Loucy (cell line): ENCODE results near the gene ZDHHC14.

Experiments
- H2AFZ ChIP-seq: fragments of 200-600 bp; sonication (generic); 2 replicates; pipeline ENCODE4 v1.6.0; 2016; ENCODE audit warnings: antibody characterized with exemption, mild to moderate bottlenecking, low read length, moderate library complexity
- H3F3A ChIP-seq: fragments of 200-600 bp; 2 replicates; pipeline ENCODE4 v1.6.0; 2016; ENCODE audit warnings: antibody characterized with exemption, low read depth, mild to moderate bottlenecking
- H3K27me3 ChIP-seq: fragments of 200-600 bp; sonication (generic); 2 replicates; pipeline ENCODE4 v1.6.1; 2014; ENCODE audit warnings: low read length, mild to moderate bottlenecking; ENCODE audit not compliant: insufficient read depth, poor library complexity, severe bottlenecking
- H3K36me3 ChIP-seq: fragments of 200-600 bp; sonication (generic); 2 replicates; pipeline ENCODE4 v1.6.1; 2016; ENCODE audit warnings: low read length; ENCODE audit not compliant: insufficient read depth
- H3K4me1 ChIP-seq: fragments of 200-600 bp; sonication (generic); 2 replicates; pipeline ENCODE4 v1.5.1; 2014; ENCODE audit warnings: low read length, mild to moderate bottlenecking; ENCODE audit not compliant: insufficient read depth, poor library complexity, severe bottlenecking
- H3K4me2 ChIP-seq: fragments of 200-600 bp; sonication (generic); 2 replicates; pipeline ENCODE4 v1.6.0; 2014; ENCODE audit warnings: antibody characterized with exemption, low read length, low read depth, mild to moderate bottlenecking; ENCODE audit not compliant: poor library complexity, severe bottlenecking
- H3K4me3 ChIP-seq: fragments of 200-600 bp; sonication (generic); 2 replicates; pipeline ENCODE4 v1.5.1; 2014; ENCODE audit warnings: low read length, mild to moderate bottlenecking, mixed read lengths; ENCODE audit not compliant: poor library complexity, severe bottlenecking
- H3K79me2 ChIP-seq: fragments of 200-600 bp; sonication (generic); 2 replicates; pipeline ENCODE4 v1.6.1; 2014; ENCODE audit warnings: low read length; ENCODE audit not compliant: insufficient read depth
- H3K9ac ChIP-seq: fragments of 200-600 bp; sonication (generic); 2 replicates; pipeline ENCODE4 v1.6.0; 2014; ENCODE audit warnings: mild to moderate bottlenecking, low read depth, low read length, moderate library complexity; ENCODE audit not compliant: poor library complexity, severe bottlenecking
- H3K9me2 ChIP-seq: fragments of 200-600 bp; sonication (generic); replicated peaks from 2 replicates; pipeline ENCODE4 v1.6.1; 2016; ENCODE audit warnings: low read depth, low read length, mixed read lengths
- H3K9me3 ChIP-seq: fragments of 200-600 bp; sonication (generic); 2 replicates; pipeline ENCODE4 v1.6.1; 2014; ENCODE audit warnings: mild to moderate bottlenecking, antibody characterized with exemption, low read length, low read depth; ENCODE audit not compliant: insufficient read depth
- H4K20me1 ChIP-seq: fragments of 200-600 bp; sonication (generic); 2 replicates; pipeline ENCODE4 v1.6.0; 2014; ENCODE audit warnings: antibody characterized with exemption, low read length, mild to moderate bottlenecking; ENCODE audit not compliant: insufficient read depth, poor library complexity, severe bottlenecking
- CTCF ChIP-seq: fragments of 200-600 bp; sonication (generic); conservative IDR thresholded peaks from 2 replicates; pipeline ENCODE4 v1.5.1; 2014; ENCODE audit warnings: mild to moderate bottlenecking, antibody characterized with exemption, low read length
- EZH2phosphoT487 ChIP-seq: fragments of 200-600 bp; IDR thresholded peaks from 2 replicates; pipeline ENCODE4 v1.6.1; 2018; ENCODE audit warnings: antibody characterized with exemption, mild to moderate bottlenecking, moderate library complexity, borderline replicate concordance

ZDHHC14 gene

GRCh38 chr6:157372501-157373280 is 8.3 kb upstream of the ZDHHC14 start:
- Histone ChIP-seq H3K9me3 (no peaks in the 10 kb centered on the region), H3F3A (no peaks in the 10 kb centered on the region), H3K27me3 (peaks cover 15% of the 10 kb centered on the region), H3K9me2 (no peaks in the 10 kb centered on the region), H3K36me3 (no peaks in the 10 kb centered on the region), H2AFZ (no peak overlapping the region), H4K20me1 (no peaks in the 10 kb centered on the region), H3K4me1 (peaks cover 2% of the 10 kb centered on the region), H3K79me2 (no peaks in the 10 kb centered on the region), H3K4me2 (no peak overlapping the region), H3K9ac (no peak overlapping the region), H3K4me3 (no peak overlapping the region)
- TF ChIP-seq CTCF (no peak), EZH2phosphoT487 (no peak)

DNA sequence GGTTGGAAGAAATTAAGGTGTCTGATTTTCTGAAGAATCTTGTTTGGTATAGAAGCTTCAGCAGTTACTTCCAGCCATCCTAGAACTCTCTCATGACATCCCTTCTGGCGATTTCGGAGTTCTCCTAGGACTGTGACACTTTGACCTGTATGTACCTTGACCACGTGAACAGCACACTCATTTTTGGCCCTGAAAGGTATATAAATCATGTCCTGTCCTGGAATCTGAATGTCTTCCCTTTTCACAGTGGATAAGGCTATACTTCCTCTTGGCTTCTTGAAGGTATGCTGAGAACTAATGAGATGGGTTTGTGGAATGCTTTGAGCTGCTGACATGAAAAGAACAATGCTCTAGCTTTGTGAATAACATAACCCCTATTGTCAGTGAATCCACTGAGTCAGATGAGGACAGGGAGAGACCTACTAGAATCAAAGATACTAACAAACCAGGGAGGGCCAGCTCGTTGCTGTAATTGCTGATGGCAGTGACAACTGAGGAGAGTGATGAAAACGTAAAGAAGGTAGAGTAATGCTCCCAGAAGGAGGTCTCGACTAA is 6.0 kb upstream of the ZDHHC14 start:
- Histone ChIP-seq H3K9me3 (no peaks in the 10 kb centered on the region), H3K4me3 (no peak overlapping the region), H3K79me2 (0 out of 2 replicates have a peak, but pooled peaks cover 3% of the 10 kb centered on the region), H3K9me2 (no peaks in the 10 kb centered on the region), H3K27me3 (peaks cover 15% of the 10 kb centered on the region), H4K20me1 (no peaks in the 10 kb centered on the region), H3K36me3 (no peaks in the 10 kb centered on the region), H3K4me2 (no peak overlapping the region), H3F3A (no peaks in the 10 kb centered on the region), H3K4me1 (peaks cover 10% of the 10 kb centered on the region), H2AFZ (no peak overlapping the region), H3K9ac (no peak overlapping the region)
- no peak for TF ChIP-seq EZH2phosphoT487
- no peak for TF ChIP-seq CTCF

- no peak overlapping the region for H2AFZ ChIP-seq
These were observed 4.7 kb upstream of the ZDHHC14 start for GRCh38 chr6:157376241-157376640.

More at GRCh38 chr6:157376241-157376640, 4.7 kb upstream of the ZDHHC14 start:
- TF ChIP-seq EZH2phosphoT487: no peak
- Histone ChIP-seq H3K4me2 (no peak overlapping the region), H3F3A (no peaks in the 10 kb centered on the region), H3K9ac (no peak overlapping the region), H4K20me1 (no peaks in the 10 kb centered on the region), H3K4me3 (no peak overlapping the region), H3K79me2 (peaks cover 6% of the 10 kb centered on the region; the same call in 1 of the 2 replicates), H3K36me3 (no peaks in the 10 kb centered on the region), H3K9me2 (no peaks in the 10 kb centered on the region), H3K9me3 (no peaks in the 10 kb centered on the region), H3K4me1 (peaks cover 10% of the 10 kb centered on the region), H3K27me3 (peaks cover 15% of the 10 kb centered on the region)
